Measurements from ENCODE around the gene D2HGDH.

- TF ChIP-seq CTCF (IDR thresholded peaks at IDR 0.05; ENCODE audit: borderline replicate concordance, extremely low read depth, low read length, poor library complexity, severe bottlenecking) (no peak), EZH2 (IDR thresholded peaks at IDR 0.05; ENCODE audit: borderline replicate concordance, low read depth, low read length, severe bottlenecking) (no peak)
Observed at GRCh38 chr2:241719093-241719492, 15.3 kb upstream of the D2HGDH start.
